HG02678 (cell line): ENCODE measurements around the gene STK32B.

Experiments
- ATAC-seq: cut with Tn5 transposase; IDR thresholded peaks from one replicate; pipeline ENCODE4 v1.9.1; 2021; ENCODE audit warnings: mild to moderate bottlenecking, moderate library complexity; ENCODE audit not compliant: unreplicated experiment

The STK32B gene

GRCh38 chr4:5497489-5497888 lies 446.2 kb downstream of the STK32B start:
- no peak for ATAC-seq

GRCh38 chr4:5500165-5500564 lies 448.9 kb downstream of the STK32B start:
- ATAC-seq = no peak

- no peak for ATAC-seq
These were observed 452.2 kb downstream of the STK32B start for GRCh38 chr4:5503336-5503936.

- no peak for ATAC-seq
These were observed 453.2 kb downstream of the STK32B start for GRCh38 chr4:5504486-5504885.

GRCh38 chr4:5510504-5510903 lies 459.2 kb downstream of the STK32B start:
- no peak for ATAC-seq

GRCh38 chr4:5511791-5512190 lies 460.5 kb downstream of the STK32B start:
- no peak for ATAC-seq

GRCh38 chr4:5515646-5516045 lies 464.4 kb downstream of the STK32B start:
- no peak for ATAC-seq

GRCh38 chr4:5517372-5517771 lies 466.1 kb downstream of the STK32B start:
- no peak for ATAC-seq

- ATAC-seq = no peak
These were observed 473.4 kb downstream of the STK32B start for GRCh38 chr4:5524446-5525299.

GRCh38 chr4:5526080-5526846 lies 475.0 kb downstream of the STK32B start:
- ATAC-seq = no peak

- no peak for ATAC-seq
These were observed 475.9 kb downstream of the STK32B start for GRCh38 chr4:5527211-5527610.

GRCh38 chr4:5528031-5528436 lies 476.8 kb downstream of the STK32B start:
- no peak for ATAC-seq

- no peak for ATAC-seq
These were observed 480.8 kb downstream of the STK32B start for GRCh38 chr4:5532100-5532499.

- ATAC-seq = no peak
These were observed 488.3 kb downstream of the STK32B start for GRCh38 chr4:5539584-5539983.

- ATAC-seq = no peak
These were observed 489.9 kb downstream of the STK32B start for GRCh38 chr4:5541169-5541568.

GRCh38 chr4:5543681-5544080 lies 492.4 kb downstream of the STK32B start:
- ATAC-seq = no peak

- ATAC-seq = no peak
These were observed 493.5 kb downstream of the STK32B start for GRCh38 chr4:5544762-5545161.

- ATAC-seq = no peak
These were observed 494.0 kb downstream of the STK32B start for GRCh38 chr4:5545271-5545670.

- no peak for ATAC-seq
These were observed 496.5 kb downstream of the STK32B start for GRCh38 chr4:5547651-5548249.
